H1 (cell line): Measurements from ENCODE around the gene PHRF1. TPM values are rescaled to one million over a fixed set of nuclear protein-coding genes. Genes with fewer than 3 reads are reported as not detected.
A peak's percentile ranks its signal among the peaks of the same experiment; 100 is the strongest.

Source experiments
- CTCF ChIA-PET: fragments of 300-600 bp; sonication (Branson Sonifier 250); formaldehyde crosslinking; loops from one replicate; lab custom pipeline; 2021; ENCODE audit not compliant: partially characterized antibody; lab: Charles Lee
- POLR2A ChIA-PET: fragments of 300-600 bp; sonication (Branson Sonifier 250); formaldehyde crosslinking; loops from one replicate; lab custom pipeline; 2021; ENCODE audit warnings: inconsistent platforms; ENCODE audit not compliant: partially characterized antibody; lab: Charles Lee
- DNase-seq, 2 experiments: peaks; one replicate each; pipeline versions ENCODE4 v3.0.0 to v3.0.0-alpha.2; 2010 to 2022; ENCODE audit warnings: low spot score in 2 of 2, low read depth in 1 of 2, mixed read lengths in 1 of 2
- FAIRE-seq: peaks from 2 replicates; lab custom pipeline; 2011; peaks lifted over from hg19 to GRCh38; lab: Jason Lieb, UNC
- H2AFZ ChIP-seq: 2 replicates; pipeline ENCODE4 v1.8.1; 2012; ENCODE audit warnings: low read length, inconsistent platforms
- H2AK5ac ChIP-seq: 2 replicates; pipeline ENCODE4 v1.6.1; 2013; ENCODE audit warnings: low read depth, low read length
- H2BK120ac ChIP-seq: replicated peaks from 2 replicates; pipeline ENCODE3; 2013; ENCODE audit warnings: low read depth, low read length, inconsistent platforms
- H2BK12ac ChIP-seq: 2 replicates; pipeline ENCODE4 v1.6.1; 2013; ENCODE audit warnings: low read depth, low read length
- H2BK15ac ChIP-seq: 2 replicates; pipeline ENCODE4 v1.6.1; 2013; ENCODE audit warnings: low read length
- H2BK20ac ChIP-seq: 2 replicates; pipeline ENCODE4 v1.6.1; 2013; ENCODE audit warnings: low read length
- H2BK5ac ChIP-seq: 2 replicates; pipeline ENCODE4 v1.6.1; 2013; ENCODE audit warnings: low read depth, low read length
- H3K14ac ChIP-seq: 2 replicates; pipeline ENCODE4 v1.6.1; 2013; ENCODE audit warnings: inconsistent platforms; ENCODE audit not compliant: insufficient read length
- H3K18ac ChIP-seq: 2 replicates; pipeline ENCODE4 v1.6.1; 2013; ENCODE audit warnings: low read length; ENCODE audit errors: extremely low read depth
- H3K23ac ChIP-seq: 2 replicates; pipeline ENCODE4 v1.6.1; 2013; ENCODE audit warnings: inconsistent platforms; ENCODE audit not compliant: insufficient read length
- H3K23me2 ChIP-seq: 2 replicates; pipeline ENCODE4 v1.6.1; 2013; ENCODE audit warnings: low read depth, low read length
- H3K27ac ChIP-seq: 2 replicates; pipeline ENCODE4 v1.6.1; 2011; ENCODE audit warnings: low read depth, low read length, inconsistent platforms
- H3K27me3 ChIP-seq, 4 experiments: replicated peaks in 1 of 4; 1 replicate in 1 of 4; 2 replicates in 3 of 4; pipeline versions ENCODE4 v1.6.1 to v1.8.1; 2011 to 2013; ENCODE audit warnings: low read length in 3 of 4, mild to moderate bottlenecking in 3 of 4, inconsistent platforms in 2 of 4, mixed read lengths in 2 of 4, moderate library complexity in 1 of 4; ENCODE audit not compliant: control insufficient read depth in 3 of 4, insufficient read depth in 3 of 4; ENCODE audit errors: extremely low read depth in 1 of 4
- H3K36me3 ChIP-seq, 4 experiments: 2 replicates each; pipeline versions ENCODE4 v1.6.1 to v1.8.1; 2011 to 2013; ENCODE audit warnings: mild to moderate bottlenecking in 4 of 4, low read length in 3 of 4, moderate library complexity in 2 of 4, control low read depth in 1 of 4, inconsistent platforms in 1 of 4; ENCODE audit not compliant: insufficient read depth in 4 of 4, control insufficient read depth in 2 of 4
- H3K4ac ChIP-seq: replicated peaks from 2 replicates; pipeline ENCODE3; 2013; ENCODE audit warnings: low read length, low read depth, mixed read lengths, inconsistent platforms; ENCODE audit not compliant: insufficient read length
- H3K4me1 ChIP-seq, 4 experiments: replicated peaks in 1 of 4; 1 replicate in 1 of 4; 2 replicates in 3 of 4; pipeline versions ENCODE4 v1.6.1 to v1.8.1; 2011 to 2013; ENCODE audit warnings: low read length in 3 of 4, inconsistent platforms in 2 of 4, mixed read lengths in 1 of 4; ENCODE audit not compliant: insufficient read depth in 4 of 4, control insufficient read depth in 3 of 4
- H3K4me2 ChIP-seq, 2 experiments: 2 replicates each; pipeline versions ENCODE4 v1.6.1 to v1.8.1; 2011 to 2013; ENCODE audit warnings: low read depth in 2 of 2, low read length in 2 of 2, control low read depth in 1 of 2, inconsistent platforms in 1 of 2, mild to moderate bottlenecking in 1 of 2; ENCODE audit not compliant: insufficient read depth in 1 of 2
- H3K4me3 ChIP-seq, 4 experiments: fragments of 200-600, 300-600 bp in 1 of 4; sonication (generic), shearing (Covaris generic), sonication (Bioruptor Twin) in 1 of 4; 2 replicates each; pipeline versions ENCODE4 v1.5.1 to v1.8.1; 2011 to 2016; ENCODE audit warnings: low read length in 4 of 4, low read depth in 3 of 4, control low read depth in 2 of 4, inconsistent platforms in 2 of 4, mild to moderate bottlenecking in 2 of 4, mixed read lengths in 1 of 4, moderate library complexity in 1 of 4; ENCODE audit not compliant: insufficient read depth in 2 of 4; ENCODE audit errors: extremely low read depth in 1 of 4
- H3K56ac ChIP-seq: replicated peaks from 2 replicates; pipeline ENCODE3; 2013; ENCODE audit warnings: low read depth, mild to moderate bottlenecking, mixed read lengths, low read length, inconsistent platforms; ENCODE audit not compliant: insufficient read length
- H3K79me1 ChIP-seq: 2 replicates; pipeline ENCODE4 v1.6.1; 2013; ENCODE audit warnings: low read depth, low read length, control low read depth
- H3K79me2 ChIP-seq, 2 experiments: 2 replicates each; pipeline versions ENCODE4 v1.6.1 to v1.8.1; 2012 to 2013; ENCODE audit warnings: low read length in 2 of 2, mild to moderate bottlenecking in 2 of 2, inconsistent platforms in 1 of 2; ENCODE audit not compliant: insufficient read depth in 2 of 2, control insufficient read depth in 1 of 2
- H3K9ac ChIP-seq, 4 experiments: replicated peaks in 1 of 4; 1 replicate in 1 of 4; 2 replicates in 3 of 4; pipeline versions ENCODE4 v1.6.1 to v1.8.1; 2011 to 2013; ENCODE audit warnings: low read depth in 3 of 4, low read length in 3 of 4, control low read depth in 2 of 4, mild to moderate bottlenecking in 2 of 4, moderate library complexity in 2 of 4, inconsistent platforms in 1 of 4; ENCODE audit errors: extremely low read depth in 1 of 4
- H3K9me3 ChIP-seq, 2 experiments: 2 replicates each; pipeline versions ENCODE4 v1.6.1 to v1.8.1; 2012 to 2013; ENCODE audit warnings: mild to moderate bottlenecking in 2 of 2, moderate library complexity in 2 of 2, control low read depth in 1 of 2, inconsistent platforms in 1 of 2, low read depth in 1 of 2, low read length in 1 of 2, mixed read lengths in 1 of 2; ENCODE audit not compliant: insufficient read depth in 2 of 2
- H4K20me1 ChIP-seq, 2 experiments: replicated peaks in 1 of 2; 2 replicates each; pipeline versions ENCODE3 to v1.8.1; 2011 to 2013; ENCODE audit warnings: inconsistent platforms in 2 of 2, low read length in 2 of 2, mild to moderate bottlenecking in 1 of 2; ENCODE audit not compliant: insufficient read depth in 2 of 2, control insufficient read depth in 1 of 2
- H4K5ac ChIP-seq: 2 replicates; pipeline ENCODE4 v1.6.1; 2013; ENCODE audit warnings: low read length, low read depth, mixed read lengths, inconsistent platforms; ENCODE audit not compliant: insufficient read length
- H4K8ac ChIP-seq: 2 replicates; pipeline ENCODE4 v1.8.0; 2013; ENCODE audit warnings: mild to moderate bottlenecking, moderate library complexity, low read length, inconsistent platforms; ENCODE audit not compliant: insufficient read depth; ENCODE audit errors: extremely low read depth
- H4K91ac ChIP-seq: replicated peaks from 2 replicates; pipeline ENCODE3; 2013; ENCODE audit warnings: low read length, mixed read lengths, inconsistent platforms; ENCODE audit not compliant: insufficient read length
- CBX5 ChIP-seq: fragments of 300-800, 300-1000 bp; sonication (generic); IDR thresholded peaks from 2 replicates; pipeline ENCODE4 v1.7.1; 2016; ENCODE audit warnings: antibody characterized with exemption, low read length, low read depth
- CREB1 ChIP-seq: IDR thresholded peaks from 2 replicates; pipeline ENCODE4 v1.6.1; 2012; ENCODE audit warnings: inconsistent platforms
- EZH2 ChIP-seq: fragments of 200-600 bp; sonication (generic); IDR thresholded peaks from 2 replicates; pipeline ENCODE4 v1.7.1; 2012; ENCODE audit warnings: low read depth, mild to moderate bottlenecking, moderate library complexity, low read length, inconsistent platforms; ENCODE audit not compliant: severe bottlenecking
- RBBP5 ChIP-seq: IDR thresholded peaks from 2 replicates; pipeline ENCODE4 v1.7.1; 2012; ENCODE audit warnings: low read depth, mild to moderate bottlenecking, inconsistent platforms, low read length, moderate library complexity, borderline replicate concordance
- SRF ChIP-seq: IDR thresholded peaks from 2 replicates; pipeline ENCODE4 v1.6.1; 2011; ENCODE audit warnings: mild to moderate bottlenecking, low read depth, low read length, moderate library complexity
- YY1 ChIP-seq: IDR thresholded peaks from 2 replicates; pipeline ENCODE4 v1.6.1; 2011; ENCODE audit warnings: low read depth, mild to moderate bottlenecking, low read length
- WGBS, 2 experiments: shearing (Covaris generic) in 1 of 2; methylation state at CpG; one replicate each; pipeline versions ENCODE4 v1.1.6 to v1.1.7; 2013 to 2015; ENCODE audit warnings: low lambda C conversion rate in 2 of 2, mixed read lengths in 2 of 2, inconsistent platforms in 1 of 2, low coverage in 1 of 2, missing lambda C conversion rate in 1 of 2; ENCODE audit not compliant: insufficient replicate concordance in 2 of 2, insufficient coverage in 1 of 2, insufficient read length in 1 of 2; ENCODE audit errors: extremely low coverage in 1 of 2, missing lambda C conversion rate in 1 of 2; 5-methylcytosine and 5-hydroxymethylcytosine counted together
- polyA plus RNA-seq, 7 experiments: library from polyadenylated mRNA; depleted of rRNA in 3 of 7; stranded (reverse) in 5 of 7; unstranded in 2 of 7; fragments of >200 nt in 5 of 7; fragments of 200-250 nt in 2 of 7; gene quantifications; 1 replicate in 5 of 7; 2 replicates in 1 of 7; 4 replicates in 1 of 7; pipeline versions ENCODE4 v1.2.1 to v1.2.3, GENCODE V29; 2011 to 2013; ENCODE audit warnings: missing spikeins in 2 of 7, mixed read lengths in 2 of 7
- total RNA-seq: library from RNA; stranded (reverse); fragmentation: NEBNext Ultra II Directional; extraction: Animal tissue kit (Norgen Biotek cat#: 25700); gene quantifications from 2 replicates; pipeline ENCODE4 v1.2.1, GENCODE V29; 2021
- TF ChIP-seq, protein P1 (sequence below): IDR thresholded peaks from 2 replicates; pipeline ENCODE4 v1.6.1; 2011; ENCODE audit warnings: low read length, improper control_type of control experiment
- TF ChIP-seq, protein P2 (sequence below): IDR thresholded peaks from 2 replicates; pipeline ENCODE4 v1.6.1; 2012; ENCODE audit warnings: inconsistent platforms

The PHRF1 gene
- total and polyA plus RNA-seq, 2 of the 8 experiments (the other 6 are each of a cell fraction or from before 2014, with no cell fraction given) = 13.4 to 37.3 TPM

DNA sequence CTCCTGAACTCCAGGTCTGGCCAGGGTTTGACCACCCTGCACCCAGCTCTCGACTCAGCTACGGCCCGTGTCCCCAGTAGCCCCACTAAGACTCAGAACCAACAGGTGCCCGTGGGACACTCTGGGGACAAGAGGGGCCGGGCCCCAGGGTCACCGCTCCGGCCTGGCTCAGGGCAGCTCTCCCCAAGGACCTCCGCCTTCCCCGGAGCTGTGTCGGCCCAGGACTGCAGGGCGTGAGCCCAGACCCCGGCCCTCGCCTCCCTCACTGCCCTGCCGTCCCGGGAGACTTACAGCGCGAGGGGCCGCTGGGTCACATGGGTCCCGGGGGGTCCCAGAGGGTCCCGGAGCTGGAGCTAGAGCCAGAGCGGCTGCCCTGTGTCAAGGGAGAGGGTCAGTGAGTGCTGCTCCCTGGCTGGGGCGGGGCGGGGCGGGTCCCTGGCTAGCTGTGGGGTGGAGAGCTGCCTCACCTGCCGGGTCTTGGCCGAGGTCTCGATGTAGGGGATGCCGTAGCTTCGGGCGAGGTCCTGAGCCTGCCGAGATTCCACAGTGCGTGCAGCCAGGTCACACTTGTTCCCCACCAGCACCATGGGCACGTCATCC lies 43.2 kb upstream of the PHRF1 start:
- Histone ChIP-seq H3K23ac (no peak overlapping the region), H3K27ac (no peak overlapping the region; the same call in 1 of the 2 replicates), H4K5ac (no peak overlapping the region), H3K14ac (no peak overlapping the region), H3K4me3 (no peak overlapping the region), H2AFZ (no peak overlapping the region), H4K91ac (no peak overlapping the region), H4K20me1 (peaks cover 7 to 11% of the 10 kb centered on the region in 2 experiments), H3K9me3 (no peaks in the 10 kb centered on the region), H3K79me2 (no peaks in the 10 kb centered on the region), H3K36me3 (peaks cover 0 to 15% (median 6%) of the 10 kb centered on the region in 4 experiments; a peak in 5 of 8 replicates), H3K18ac (no peak overlapping the region), H3K23me2 (peaks cover 21% of the 10 kb centered on the region; the same call in 1 of the 2 replicates), H3K4me2 (no peak overlapping the region), H3K9ac (no peak overlapping the region), H3K4ac (no peak overlapping the region), H2BK20ac (no peak overlapping the region), H4K8ac (peak overlapping the region; percentile 57), H2BK15ac (no peak overlapping the region), H2BK120ac (no peak overlapping the region), H2AK5ac (no peak overlapping the region), H3K56ac (no peak overlapping the region), H2BK5ac (no peak overlapping the region), H3K79me1 (no peaks in the 10 kb centered on the region), H2BK12ac (no peak overlapping the region), H3K4me1 (peaks cover 0 to 15% (median 9%) of the 10 kb centered on the region in 4 experiments; a peak in 5 of 7 replicates), H3K27me3 (peaks cover 0 to 14% (median 4%) of the 10 kb centered on the region in 4 experiments; a peak in 5 of 7 replicates)
- POLR2A ChIA-PET = interaction anchor here (0.6 to 1.8 kb wide), 7 partner anchors 14 to 307 kb away, joined by 3 to 8 read pairs (median 3); no protein-coding TSS in a partner anchor
- FAIRE-seq = no peak
- no peak for TF ChIP-seq YY1
- TF ChIP-seq, protein P1, sequence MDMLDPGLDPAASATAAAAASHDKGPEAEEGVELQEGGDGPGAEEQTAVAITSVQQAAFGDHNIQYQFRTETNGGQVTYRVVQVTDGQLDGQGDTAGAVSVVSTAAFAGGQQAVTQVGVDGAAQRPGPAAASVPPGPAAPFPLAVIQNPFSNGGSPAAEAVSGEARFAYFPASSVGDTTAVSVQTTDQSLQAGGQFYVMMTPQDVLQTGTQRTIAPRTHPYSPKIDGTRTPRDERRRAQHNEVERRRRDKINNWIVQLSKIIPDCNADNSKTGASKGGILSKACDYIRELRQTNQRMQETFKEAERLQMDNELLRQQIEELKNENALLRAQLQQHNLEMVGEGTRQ = no peak
- TF ChIP-seq, protein P2, sequence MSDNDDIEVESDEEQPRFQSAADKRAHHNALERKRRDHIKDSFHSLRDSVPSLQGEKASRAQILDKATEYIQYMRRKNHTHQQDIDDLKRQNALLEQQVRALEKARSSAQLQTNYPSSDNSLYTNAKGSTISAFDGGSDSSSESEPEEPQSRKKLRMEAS = no peak
- TF ChIP-seq RBBP5 = no peak
- no peak for TF ChIP-seq CBX5
- no peak for TF ChIP-seq EZH2
- TF ChIP-seq SRF = no peak
- TF ChIP-seq CREB1 = no peak
- CTCF ChIA-PET = interaction anchor here (1.5 to 1.6 kb wide), 2 partner anchors 11 to 15 kb away, joined by 4 to 9 read pairs; no protein-coding TSS in a partner anchor
- WGBS, 2 experiments = 96% methylated on average over 30 of the region's 33 CpGs; no CpG with 5 or more reads in 1 of the 2 experiments
- DNase-seq = no peak
